SK-N-SH (cell line): Measurements from ENCODE around the gene USP6.
"Not testable (repeated sequence)": the region's sequence is repeated elsewhere in the genome, so short reads cannot be mapped to it uniquely, and the experiment has no call there.

Experiments
- EZH2phosphoT487 ChIP-seq: fragments of 200-600 bp; sonication (generic); IDR thresholded peaks from 2 replicates; pipeline ENCODE4 v1.6.1; 2017; ENCODE audit warnings: low read depth, mixed run types, mild to moderate bottlenecking, antibody characterized with exemption, moderate library complexity, borderline replicate concordance
- RXRA ChIP-seq: IDR thresholded peaks from 2 replicates; pipeline ENCODE4 v1.4.0; 2012; ENCODE audit warnings: low read depth, mild to moderate bottlenecking, borderline replicate concordance
- SMC3 ChIP-seq: IDR thresholded peaks from 2 replicates; pipeline ENCODE4 v1.6.1; 2012; ENCODE audit warnings: low read depth, low read length, improper control_type of control experiment
- TEAD4 ChIP-seq: IDR thresholded peaks from 2 replicates; pipeline ENCODE4 v1.4.0; 2012; ENCODE audit warnings: mild to moderate bottlenecking, borderline replicate concordance; ENCODE audit not compliant: insufficient read depth
- TF ChIP-seq, protein P1 (sequence below): fragments of 200-600 bp; sonication (generic); IDR thresholded peaks from 2 replicates; pipeline ENCODE4 v1.6.1; 2017; ENCODE audit warnings: antibody characterized with exemption, mild to moderate bottlenecking, moderate library complexity

- not testable (repeated sequence) for TF ChIP-seq SMC3, RXRA, EZH2phosphoT487, TEAD4
- TF ChIP-seq, protein P1, sequence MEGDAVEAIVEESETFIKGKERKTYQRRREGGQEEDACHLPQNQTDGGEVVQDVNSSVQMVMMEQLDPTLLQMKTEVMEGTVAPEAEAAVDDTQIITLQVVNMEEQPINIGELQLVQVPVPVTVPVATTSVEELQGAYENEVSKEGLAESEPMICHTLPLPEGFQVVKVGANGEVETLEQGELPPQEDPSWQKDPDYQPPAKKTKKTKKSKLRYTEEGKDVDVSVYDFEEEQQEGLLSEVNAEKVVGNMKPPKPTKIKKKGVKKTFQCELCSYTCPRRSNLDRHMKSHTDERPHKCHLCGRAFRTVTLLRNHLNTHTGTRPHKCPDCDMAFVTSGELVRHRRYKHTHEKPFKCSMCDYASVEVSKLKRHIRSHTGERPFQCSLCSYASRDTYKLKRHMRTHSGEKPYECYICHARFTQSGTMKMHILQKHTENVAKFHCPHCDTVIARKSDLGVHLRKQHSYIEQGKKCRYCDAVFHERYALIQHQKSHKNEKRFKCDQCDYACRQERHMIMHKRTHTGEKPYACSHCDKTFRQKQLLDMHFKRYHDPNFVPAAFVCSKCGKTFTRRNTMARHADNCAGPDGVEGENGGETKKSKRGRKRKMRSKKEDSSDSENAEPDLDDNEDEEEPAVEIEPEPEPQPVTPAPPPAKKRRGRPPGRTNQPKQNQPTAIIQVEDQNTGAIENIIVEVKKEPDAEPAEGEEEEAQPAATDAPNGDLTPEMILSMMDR, result not testable (repeated sequence)
Observed at GRCh38 chr17:5120436-5121185, 4.8 kb downstream of the USP6 start.
